Retina (tissue), 1 donor: Measurements from ENCODE around the gene SLC6A19.

Experiments used
- DNase-seq: peaks from one replicate; pipeline ENCODE4 v3.0.0-alpha.2; 2016

Gene SLC6A19

GRCh38 chr5:1211701-1212100 is 10.3 kb downstream of the SLC6A19 start:
- DNase-seq = no peak

- DNase-seq = no peak
Observed at GRCh38 chr5:1212271-1212670, 10.9 kb downstream of the SLC6A19 start.

DNA sequence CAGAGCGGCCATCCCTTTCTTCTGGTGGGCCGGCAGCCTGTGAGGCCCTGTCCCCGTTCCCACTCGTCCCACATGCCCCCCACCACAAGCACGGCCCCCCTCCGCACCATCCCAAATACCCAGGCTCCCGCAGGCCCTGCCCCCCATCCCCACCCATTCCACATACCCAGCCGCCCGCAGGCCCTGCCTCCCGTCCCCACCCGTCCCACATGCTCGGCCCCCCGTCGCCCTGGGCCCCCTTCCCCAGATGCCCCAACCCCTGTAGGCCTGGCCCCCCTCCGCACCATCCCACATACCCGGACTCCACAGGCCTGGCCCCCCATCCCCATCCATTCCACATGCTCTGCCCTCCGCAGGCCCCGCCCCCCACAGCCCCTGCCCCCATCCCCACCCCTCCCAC is 11.5 kb downstream of the SLC6A19 start:
- no peak for DNase-seq

DNA sequence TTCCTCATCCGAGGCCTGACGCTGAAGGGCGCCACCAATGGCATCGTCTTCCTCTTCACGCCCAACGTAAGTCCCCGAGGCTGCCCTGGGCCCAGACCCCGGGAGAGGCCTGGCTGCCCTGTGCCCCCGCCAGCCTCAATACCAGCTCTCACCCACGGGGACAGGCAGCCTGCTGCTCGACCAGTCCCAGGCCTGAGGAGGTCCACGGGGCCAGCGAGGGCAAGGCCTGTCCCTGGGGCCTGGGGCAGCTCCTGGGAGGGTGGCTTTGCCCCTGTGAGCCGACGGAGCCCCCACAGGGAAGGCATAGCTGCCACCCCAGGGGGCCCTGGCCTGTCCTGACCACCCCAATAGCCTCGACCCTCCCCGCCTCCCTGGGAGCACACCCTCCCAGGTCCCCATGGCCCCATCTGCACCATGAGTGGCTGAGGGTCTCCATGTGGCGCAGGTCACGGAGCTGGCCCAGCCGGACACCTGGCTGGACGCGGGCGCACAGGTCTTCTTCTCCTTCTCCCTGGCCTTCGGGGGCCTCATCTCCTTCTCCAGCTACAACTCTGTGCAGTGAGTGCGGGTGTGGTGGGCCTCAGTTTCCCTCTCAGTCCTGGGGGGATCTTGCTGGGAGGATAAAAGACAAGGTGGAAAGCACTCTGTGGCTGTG is 12.2 kb downstream of the SLC6A19 start:
- DNase-seq = no peak

DNA sequence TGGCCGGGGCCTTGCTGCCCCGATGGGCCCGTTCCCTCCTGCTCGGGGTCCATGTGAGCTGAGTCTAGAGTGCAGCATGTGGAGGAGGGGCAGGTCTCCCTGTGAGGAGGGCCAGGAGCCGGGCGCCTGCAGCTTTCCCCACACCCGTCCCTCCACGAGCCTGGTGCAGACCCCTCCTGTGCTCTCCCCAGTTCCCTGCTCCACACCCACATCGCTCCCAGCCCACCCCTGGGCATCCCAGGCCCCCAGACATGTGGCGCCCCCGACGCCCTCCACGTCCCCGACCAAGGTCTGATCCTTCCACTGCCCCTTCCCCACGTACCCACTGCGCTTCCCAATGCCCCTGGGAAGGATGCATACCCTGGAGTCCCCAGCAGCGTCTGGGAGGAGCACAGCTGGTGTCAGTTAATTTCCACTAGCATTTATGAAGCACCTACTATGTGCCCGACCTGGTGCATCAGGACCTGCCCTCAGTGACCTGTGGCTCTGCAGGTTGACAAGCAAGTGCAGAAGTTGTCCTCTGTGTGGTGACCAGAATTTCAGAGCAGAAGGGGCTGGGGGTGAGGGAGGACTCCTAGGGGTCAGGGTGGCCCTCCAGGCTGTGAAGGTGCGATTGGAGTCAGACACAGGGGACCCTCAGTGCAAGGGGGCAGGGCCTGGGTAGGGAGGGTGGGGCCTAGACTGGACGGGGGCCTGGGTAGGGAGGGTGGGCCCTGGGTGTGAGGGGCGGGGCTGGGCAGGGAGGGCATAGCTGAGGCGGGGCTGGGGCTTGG is 13.0 kb downstream of the SLC6A19 start:
- no peak for DNase-seq

GRCh38 chr5:1214936-1215220 is 13.5 kb downstream of the SLC6A19 start:
- DNase-seq = no peak

- DNase-seq = no peak
Observed at GRCh38 chr5:1215320-1216096, 14.1 kb downstream of the SLC6A19 start.

DNA sequence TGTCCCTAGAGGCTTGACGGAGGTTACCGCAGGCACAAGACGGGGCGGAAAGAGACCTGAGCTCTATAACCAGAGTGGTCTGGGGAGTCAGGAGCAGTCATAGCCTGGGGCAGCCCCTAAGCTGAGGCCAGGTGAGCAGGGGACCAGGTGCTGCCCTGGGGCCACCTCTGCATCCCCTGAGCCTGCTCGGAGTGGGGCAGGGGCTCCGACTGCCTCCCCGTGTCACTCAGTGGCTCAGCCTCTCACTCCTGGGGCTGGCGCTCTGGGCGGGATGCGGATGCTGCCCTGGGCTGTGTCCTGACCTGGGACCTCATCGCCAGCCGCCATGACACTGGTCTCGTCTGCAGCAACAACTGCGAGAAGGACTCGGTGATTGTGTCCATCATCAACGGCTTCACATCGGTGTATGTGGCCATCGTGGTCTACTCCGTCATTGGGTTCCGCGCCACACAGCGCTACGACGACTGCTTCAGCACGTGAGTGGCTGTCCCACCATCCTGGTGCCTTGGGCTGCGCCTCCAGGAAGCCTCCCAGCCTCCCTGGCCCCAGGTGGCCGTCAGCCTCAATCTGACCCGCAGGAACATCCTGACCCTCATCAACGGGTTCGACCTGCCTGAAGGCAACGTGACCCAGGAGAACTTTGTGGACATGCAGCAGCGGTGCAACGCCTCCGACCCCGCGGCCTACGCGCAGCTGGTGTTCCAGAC is 15.0 kb downstream of the SLC6A19 start:
- DNase-seq = no peak

GRCh38 chr5:1216918-1217295 is 15.5 kb downstream of the SLC6A19 start:
- DNase-seq = no peak

DNA sequence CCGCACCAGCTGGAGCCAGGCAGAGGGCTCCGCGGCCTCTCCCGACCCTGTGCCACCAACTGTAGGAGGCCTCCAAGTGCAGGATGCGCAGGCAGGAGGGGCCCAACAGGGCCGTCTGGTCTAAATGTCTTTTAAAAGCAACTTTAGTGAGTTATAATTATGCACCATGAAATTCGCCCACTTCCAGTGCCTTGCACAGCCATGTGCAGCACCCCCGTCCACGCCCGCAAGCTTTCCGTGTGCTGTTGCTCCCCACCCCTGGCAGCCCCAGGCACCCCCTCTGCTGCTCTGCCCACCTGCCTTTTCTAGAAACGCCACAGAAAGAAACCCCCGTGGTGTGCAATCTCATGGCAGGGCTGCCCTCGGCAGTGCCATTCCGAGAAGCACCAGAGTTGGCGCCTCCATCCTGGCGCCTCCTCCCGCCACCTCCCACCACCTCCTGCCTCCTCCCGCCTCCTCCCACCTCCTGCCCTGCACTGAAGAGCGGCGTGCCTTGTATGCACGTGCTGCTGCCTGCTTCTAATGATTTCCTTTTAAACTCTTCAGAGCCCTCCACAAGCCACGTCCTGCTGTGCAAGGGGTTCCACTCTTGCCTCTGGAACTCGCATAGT is 16.3 kb downstream of the SLC6A19 start:
- DNase-seq = no peak

DNA sequence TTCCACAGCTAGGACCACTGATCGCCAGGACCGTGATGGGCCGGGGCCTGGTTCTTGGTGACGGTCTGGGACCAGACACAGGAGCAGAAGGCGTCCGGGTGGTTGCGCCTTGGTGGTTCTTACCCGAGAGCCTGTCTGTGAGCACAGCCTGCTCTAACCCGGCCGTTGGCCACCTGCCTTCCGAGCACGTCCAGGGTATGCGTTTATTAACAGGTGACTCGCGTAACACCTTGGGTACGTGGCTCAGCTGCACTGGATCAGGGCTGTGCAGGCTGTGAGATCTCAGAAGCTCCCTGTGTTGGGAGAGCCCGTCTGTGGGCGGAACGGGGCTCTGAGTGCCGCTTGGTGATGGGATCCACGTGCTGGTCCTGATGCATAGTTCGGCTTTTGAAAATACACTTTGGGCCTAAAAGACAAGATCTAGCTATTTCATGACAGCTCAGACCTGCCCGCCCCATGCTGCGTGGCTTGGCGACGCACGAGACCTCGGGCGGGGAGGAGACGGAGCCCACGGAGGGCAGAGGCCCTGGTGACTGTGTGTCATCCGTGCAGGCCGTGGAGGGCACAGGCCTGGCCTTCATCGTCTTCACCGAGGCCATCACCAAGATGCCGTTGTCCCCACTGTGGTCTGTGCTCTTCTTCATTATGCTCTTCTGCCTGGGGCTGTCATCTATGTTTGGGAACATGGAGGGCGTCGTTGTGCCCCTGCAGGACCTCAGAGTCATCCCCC is 17.1 kb downstream of the SLC6A19 start:
- DNase-seq = no peak

DNA sequence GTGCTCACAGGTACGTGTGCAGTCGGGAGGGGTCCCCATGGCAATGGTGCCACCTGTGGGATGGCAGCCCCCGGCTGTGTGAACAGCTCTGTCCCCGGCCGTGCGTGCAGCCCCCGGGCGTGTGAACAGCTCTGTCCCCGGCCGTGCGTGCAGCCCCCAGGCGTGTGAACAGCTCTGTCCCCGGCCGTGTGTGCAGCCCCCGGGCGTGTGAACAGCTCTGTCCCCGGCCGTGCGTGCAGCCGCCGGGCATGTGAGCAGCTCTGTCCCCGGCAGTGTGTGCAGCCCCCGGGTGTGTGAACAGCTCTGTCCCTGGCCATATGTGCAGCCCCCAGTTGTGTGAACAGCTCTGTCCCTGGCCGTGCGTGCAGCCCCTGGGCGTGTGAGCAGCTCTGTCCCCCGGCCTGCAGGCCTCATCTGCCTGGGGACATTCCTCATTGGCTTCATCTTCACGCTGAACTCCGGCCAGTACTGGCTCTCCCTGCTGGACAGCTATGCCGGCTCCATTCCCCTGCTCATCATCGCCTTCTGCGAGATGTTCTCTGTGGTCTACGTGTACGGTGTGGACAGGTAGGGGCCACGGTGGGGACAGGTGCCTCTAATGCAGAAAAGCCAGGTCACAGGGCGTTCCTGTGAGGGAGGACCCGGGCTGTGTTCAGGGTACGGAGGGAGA is 17.8 kb downstream of the SLC6A19 start:
- DNase-seq = no peak

DNA sequence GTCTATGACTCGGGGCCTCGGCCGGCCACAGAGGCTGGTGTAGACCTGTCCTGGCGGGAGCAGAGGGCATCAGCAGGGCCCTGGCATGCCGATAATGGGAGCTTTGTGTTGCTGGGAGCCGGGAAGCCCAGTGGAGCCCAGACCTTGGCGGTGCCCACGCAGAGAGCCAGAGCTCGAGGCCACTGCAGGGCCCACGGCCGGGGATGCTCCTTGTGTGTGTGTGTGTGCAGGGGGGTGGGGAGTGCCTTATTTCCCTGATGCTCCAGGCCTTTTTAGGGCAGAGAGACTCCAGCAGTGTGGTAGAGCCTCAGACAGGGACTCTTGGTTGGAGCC is 18.3 kb downstream of the SLC6A19 start:
- no peak for DNase-seq

DNA sequence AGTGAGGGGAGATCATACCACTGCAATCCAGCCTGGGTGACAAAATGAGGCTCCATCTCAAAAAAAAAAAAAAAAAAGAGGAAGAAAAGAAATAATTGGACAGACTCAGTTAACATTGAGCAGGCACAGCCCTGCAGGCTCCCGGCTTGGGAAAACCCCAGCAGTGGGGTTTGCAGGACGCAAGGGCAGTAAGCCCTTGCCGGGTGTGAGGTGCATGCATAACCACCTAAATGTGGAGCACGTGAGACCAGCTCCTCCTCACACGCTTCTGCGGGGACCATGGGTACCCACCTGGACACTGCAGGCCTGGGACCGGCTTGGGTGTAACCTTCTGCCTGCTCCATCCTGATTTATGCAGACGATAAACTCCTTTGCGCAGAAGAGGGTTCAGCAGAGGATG is 19.0 kb downstream of the SLC6A19 start:
- no peak for DNase-seq

DNA sequence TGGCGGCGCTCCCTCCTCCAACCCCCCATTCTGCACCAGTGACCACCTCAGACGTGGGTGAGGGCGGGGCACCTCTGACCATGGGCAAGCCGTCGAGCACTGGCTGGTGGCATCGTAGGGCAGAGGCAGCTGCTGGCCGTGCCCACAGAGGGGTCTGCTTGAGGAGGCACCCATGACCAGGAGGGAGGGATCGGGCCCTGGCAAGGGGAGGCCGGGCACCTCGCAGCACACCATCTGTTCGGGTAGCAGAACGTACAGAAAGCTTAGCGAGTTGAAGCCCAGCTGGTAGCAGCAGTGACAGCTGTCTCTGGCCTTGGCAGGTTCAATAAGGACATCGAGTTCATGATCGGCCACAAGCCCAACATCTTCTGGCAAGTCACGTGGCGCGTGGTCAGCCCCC is 19.4 kb downstream of the SLC6A19 start:
- no peak for DNase-seq

GRCh38 chr5:1221721-1222120 is 20.3 kb downstream of the SLC6A19 start:
- DNase-seq = no peak

GRCh38 chr5:1222147-1222546 is 20.8 kb downstream of the SLC6A19 start:
- no peak for DNase-seq

GRCh38 chr5:1222621-1223277 is 21.4 kb downstream of the SLC6A19 start:
- DNase-seq = no peak

GRCh38 chr5:1223278-1223670 is 21.9 kb downstream of the SLC6A19 start:
- no peak for DNase-seq

GRCh38 chr5:1224631-1225030 is 23.2 kb downstream of the SLC6A19 start:
- no peak for DNase-seq

- DNase-seq = no peak
Observed at GRCh38 chr5:1225081-1225480, 23.7 kb downstream of the SLC6A19 start, which contains the start of gene SLC6A18. Gene SLC6A18, plus strand, starts transcription at chr5:1225381. Its CDS starts 97 bp downstream, at chr5:1225478.
